HG02623 (cell line): Measurements from ENCODE around the gene ZNF778.
"Not testable (repeated sequence)": the region's sequence is repeated elsewhere in the genome, so short reads cannot be mapped to it uniquely, and the experiment has no call there.

Experiments used
- ATAC-seq: cut with Tn5 transposase; IDR thresholded peaks from one replicate; pipeline ENCODE4 v1.9.1; 2021; ENCODE audit warnings: moderate library complexity; ENCODE audit not compliant: unreplicated experiment

ZNF778 gene

GRCh38 chr16:89179656-89180315 is 37.7 kb upstream of the ZNF778 start:
- ATAC-seq, result no peak

DNA sequence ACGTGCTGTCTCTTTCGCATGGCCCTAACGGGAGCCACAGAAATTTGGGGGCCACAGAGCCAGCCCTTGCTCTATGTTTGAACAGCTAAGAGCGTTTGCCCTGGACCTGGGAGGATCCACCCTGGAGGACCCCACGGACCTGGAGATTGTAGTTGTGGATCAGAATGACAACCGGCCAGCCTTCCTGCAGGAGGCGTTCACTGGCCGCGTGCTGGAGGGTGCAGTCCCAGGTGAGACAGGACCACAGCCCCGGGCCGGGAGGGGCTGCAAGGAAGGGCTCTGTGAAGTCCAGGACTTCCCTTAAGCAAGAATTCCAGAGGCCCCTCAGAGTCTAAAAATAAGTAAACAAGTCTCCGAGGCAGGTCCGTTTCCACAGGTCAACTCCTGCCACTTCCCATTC is 34.0 kb upstream of the ZNF778 start:
- no peak for ATAC-seq

GRCh38 chr16:89183975-89184676 is 33.4 kb upstream of the ZNF778 start:
- ATAC-seq, result no peak

DNA sequence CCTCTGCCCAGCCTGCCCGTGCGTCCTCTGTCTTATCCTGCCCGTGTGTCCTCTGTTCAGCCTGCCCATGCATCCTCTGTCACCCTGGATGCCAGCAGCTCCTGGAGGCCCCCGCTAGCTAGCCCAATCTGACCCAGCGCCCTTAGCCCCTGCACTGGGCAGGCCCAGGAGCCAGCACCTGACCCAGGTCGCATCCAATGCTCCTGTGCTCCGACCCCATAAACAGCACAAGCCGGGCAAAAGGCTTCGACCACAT is 32.9 kb upstream of the ZNF778 start:
- ATAC-seq, result no peak

DNA sequence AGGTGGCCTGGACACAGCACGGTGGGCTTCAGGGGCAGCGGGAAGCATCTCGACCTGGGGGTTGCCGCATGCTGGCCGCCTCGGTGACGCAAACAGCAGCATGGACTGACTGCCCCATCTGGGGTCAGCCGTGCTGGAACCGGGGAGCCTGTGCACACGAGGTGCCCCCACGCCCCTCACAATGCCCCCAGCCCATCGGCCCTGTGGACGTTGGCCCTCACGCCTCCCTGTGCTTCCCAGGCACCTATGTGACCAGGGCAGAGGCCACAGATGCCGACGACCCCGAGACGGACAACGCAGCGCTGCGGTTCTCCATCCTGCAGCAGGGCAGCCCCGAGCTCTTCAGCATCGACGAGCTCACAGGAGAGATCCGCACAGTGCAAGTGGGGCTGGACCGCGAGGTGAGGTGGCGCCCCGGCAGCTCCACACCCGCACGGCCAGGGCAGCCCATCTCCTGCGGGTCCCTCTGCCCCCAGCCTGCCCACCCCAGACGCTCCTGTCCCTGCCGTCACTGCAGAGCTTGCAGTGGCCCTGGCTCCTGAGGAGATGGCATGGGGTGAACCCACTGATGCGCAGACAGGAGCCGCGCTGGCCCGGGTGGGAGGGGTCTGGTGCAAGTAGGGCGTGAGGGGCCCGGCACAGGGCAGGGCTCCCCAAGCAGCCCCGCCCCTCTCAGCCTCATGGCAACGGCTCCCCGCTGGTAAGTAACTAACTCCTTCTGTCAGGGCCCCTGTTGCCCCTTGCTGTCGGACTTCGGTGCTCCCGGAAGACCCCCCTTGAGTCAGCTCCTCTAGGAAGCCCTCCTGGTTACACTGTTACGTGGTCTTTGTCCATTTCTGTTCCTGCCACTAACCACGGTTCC is 32.3 kb upstream of the ZNF778 start:
- no peak for ATAC-seq

DNA sequence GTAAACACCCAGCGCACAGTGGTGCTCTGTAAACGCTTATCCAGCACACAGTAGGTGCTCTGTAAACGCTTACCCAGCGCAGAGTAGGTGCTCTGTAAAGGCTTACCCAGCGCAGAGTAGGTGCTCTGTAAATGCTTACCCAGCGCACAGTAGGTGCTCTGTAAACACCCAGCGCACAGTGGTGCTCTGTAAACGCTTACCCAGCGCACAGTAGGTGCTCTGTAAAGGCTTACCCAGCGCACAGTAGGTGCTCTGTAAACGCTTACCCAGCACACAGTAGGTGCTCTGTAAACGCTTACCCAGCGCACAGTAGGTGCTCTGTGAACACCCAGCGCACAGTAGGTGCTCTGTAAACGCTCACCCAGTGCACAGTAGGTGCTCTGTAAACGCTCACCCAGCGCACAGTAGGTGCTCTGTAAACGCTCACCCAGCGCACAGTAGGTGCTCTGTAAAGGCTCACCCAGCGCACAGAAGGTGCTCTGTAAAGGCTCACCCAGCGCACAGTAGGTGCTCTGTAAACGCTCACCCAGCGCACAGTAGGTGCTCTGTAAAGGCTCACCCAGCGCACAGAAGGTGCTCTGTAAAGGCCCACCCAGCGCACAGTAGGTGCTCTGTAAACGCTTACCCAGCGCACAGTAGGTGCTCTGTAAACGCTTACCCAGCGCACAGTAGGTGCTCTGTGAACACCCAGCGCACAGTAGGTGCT is 31.5 kb upstream of the ZNF778 start:
- not testable (repeated sequence) for ATAC-seq

DNA sequence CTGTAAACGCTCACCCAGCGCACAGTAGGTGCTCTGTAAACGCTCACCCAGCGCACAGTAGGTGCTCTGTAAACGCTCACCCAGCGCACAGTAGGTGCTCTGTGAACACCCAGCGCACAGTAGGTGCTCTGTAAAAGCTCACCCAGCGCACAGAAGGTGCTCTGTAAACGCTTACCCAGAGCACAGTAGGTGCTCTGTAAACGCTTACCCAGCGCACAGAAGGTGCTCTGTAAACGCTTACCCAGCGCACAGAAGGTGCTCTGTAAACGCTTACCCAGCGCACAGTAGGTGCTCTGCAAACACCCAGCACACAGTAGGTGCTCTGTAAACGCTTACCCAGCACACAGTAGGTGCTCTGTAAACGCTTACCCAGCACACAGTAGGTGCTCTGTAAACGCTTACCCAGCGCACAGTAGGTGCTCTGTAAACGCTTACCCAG is 30.9 kb upstream of the ZNF778 start:
- not testable (repeated sequence) for ATAC-seq

DNA sequence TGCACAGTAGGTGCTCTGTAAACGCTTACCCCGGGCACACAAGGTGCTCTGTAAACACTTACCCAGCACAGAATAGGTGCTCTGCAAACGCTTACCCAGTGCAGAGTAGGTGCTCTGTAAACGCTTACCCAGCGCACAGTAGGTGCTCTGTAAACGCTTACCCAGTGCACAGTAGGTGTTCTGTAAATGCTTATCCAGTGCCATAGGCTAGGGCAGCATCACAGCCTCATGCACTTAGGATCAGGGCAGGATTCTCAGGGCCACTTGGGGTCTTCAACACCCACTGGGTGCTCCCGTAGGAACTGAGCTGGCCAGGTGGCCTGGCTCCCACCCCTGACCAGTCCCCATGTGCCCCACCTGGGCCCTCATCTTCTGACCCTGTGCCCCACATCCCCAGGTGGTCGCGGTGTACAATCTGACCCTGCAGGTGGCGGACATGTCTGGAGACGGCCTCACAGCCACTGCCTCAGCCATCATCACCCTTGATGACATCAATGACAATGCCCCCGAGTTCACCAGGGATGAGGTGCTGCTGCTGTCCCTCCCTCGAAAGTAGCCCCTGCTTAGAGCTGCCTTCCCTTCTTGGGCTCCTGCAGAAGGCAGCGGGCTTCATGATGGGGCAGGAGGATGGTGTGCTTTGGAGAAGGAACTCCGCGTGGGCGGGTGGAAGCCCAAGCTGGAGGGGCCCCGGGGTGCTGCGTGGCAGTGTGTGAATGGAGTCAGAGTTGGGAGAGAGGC is 30.3 kb upstream of the ZNF778 start:
- no peak for ATAC-seq

DNA sequence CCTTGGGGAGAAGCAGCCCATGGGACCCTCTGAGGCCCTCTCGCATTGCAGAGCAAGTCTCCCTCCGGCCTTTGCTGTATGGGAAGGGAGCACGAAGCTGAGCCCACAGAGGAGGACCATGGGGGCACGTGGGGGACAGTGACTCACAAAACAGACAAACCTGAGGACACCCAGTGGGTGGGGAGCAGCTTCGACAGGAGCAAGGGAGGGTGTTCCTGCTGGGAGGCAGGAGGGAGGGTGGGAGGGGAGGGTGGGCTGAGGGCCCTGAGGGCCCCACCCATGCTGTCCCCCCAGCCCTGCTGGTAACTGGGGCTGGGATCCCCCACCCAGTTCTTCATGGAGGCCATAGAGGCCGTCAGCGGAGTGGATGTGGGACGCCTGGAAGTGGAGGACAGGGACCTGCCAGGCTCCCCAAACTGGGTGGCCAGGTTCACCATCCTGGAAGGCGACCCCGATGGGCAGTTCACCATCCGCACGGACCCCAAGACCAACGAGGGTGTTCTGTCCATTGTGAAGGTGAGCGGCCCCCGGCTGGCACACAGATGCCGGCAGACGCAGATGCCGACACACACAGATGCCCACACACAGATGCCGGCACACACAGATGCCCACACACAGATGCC is 29.6 kb upstream of the ZNF778 start:
- no peak for ATAC-seq

GRCh38 chr16:89188471-89189357 is 28.8 kb upstream of the ZNF778 start:
- not testable (repeated sequence) for ATAC-seq

GRCh38 chr16:89189358-89190025 is 28.0 kb upstream of the ZNF778 start:
- ATAC-seq, result no peak

DNA sequence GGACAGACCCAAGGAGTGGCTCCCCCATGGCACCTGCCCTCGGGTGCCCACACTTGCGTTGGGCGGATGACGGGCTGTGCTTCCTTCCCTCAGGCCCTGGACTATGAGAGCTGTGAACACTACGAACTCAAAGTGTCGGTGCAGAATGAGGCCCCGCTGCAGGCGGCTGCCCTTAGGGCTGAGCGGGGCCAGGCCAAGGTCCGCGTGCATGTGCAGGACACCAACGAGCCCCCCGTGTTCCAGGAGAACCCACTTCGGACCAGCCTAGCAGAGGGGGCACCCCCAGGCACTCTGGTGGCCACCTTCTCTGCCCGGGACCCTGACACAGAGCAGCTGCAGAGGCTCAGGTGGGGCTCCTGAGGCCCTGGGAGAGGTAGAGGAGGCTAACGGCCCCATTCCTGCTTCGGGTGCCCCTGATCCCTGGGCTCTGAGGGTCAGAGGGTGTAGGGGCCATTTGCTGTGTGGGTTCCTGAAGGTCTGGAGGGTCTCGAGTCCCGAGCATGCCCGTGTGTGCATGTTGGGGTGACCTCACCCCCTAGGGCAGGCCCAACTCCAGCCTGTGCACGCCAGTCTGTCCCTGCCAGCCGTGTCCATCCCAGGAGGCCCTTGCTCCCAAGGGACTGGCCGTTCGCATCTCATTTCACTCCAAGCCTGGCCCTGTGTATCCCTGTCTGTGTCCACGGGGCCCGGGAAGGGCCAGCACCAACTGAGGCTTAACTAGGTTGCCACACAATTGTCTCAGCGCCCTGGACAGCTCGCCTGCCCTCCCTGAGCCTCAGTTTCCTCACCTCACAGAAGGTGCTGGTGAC is 27.1 kb upstream of the ZNF778 start:
- ATAC-seq, result no peak

- no peak for ATAC-seq
Observed at GRCh38 chr16:89191033-89191900, 26.2 kb upstream of the ZNF778 start.

GRCh38 chr16:89191901-89192185 is 25.7 kb upstream of the ZNF778 start:
- ATAC-seq, result no peak

DNA sequence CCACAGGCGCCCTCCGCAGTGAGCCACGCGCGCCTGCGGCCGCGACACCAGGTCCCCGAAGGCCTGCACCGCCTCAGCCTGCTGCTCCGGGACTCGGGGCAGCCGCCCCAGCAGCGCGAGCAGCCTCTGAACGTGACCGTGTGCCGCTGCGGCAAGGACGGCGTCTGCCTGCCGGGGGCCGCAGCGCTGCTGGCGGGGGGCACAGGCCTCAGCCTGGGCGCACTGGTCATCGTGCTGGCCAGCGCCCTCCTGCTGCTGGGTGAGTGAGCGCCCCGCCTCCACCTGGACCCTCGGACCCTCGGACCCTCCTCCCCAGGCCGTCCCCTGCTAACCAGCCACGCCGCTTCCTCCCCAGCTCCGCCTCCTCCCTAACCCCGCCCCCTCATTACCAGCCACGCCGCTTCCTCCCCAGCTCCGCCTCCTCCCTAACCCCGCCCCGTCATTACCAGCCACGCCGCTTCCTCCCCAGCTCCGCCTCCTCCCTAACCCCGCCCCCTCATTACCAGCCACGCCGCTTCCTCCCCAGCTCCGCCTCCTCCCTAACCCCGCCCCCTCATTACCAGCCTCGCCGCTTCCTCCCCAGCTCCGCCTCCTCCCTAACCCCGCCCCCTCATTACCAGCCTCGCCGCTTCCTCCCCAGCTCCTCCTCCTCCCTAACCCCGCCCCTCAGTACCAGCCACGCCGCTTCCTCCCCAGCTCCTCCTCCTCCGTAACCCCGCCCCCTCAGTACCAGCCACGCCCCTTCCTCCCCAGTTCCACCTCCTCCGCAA is 25.1 kb upstream of the ZNF778 start:
- ATAC-seq, result not testable (repeated sequence)

GRCh38 chr16:89192956-89193575 is 24.4 kb upstream of the ZNF778 start:
- ATAC-seq, result no peak
